ENCODE data around the gene PTGER4. TPM values are rescaled to one million over a fixed set of nuclear protein-coding genes. Genes with fewer than 3 reads are reported as not detected.

PTGER4 gene
- total and polyA plus RNA-seq, 4 donors: 0.60 to 6.8 (median 2.8) TPM

DNA sequence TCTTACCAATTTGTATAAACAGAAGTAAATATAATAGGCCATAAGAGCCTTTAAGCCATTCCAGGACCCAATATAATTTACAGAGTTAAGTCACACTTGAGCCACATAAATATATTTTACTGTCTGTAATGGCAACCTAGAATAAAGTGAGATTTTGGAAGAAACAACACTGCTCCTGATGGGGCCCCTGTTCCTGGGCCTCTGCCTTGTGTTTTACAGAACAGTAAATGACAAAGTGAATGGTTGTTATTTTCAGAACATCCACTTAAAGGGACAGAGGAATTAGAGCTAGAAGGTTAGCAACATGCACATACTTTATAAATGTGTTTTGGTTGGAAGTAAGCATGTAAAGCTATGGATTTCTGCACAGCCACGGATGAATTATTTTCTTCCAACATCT lies 3.6 kb downstream of the PTGER4 start:
- peak overlapping the region in 1 of 3 donors; percentile 65 for H3K4me3 ChIP-seq (ENCODE audit: low read depth in 1 of 3, low read length in 3 of 3)
- peaks cover 10 to 24% (median 18%) of the 10 kb centered on the region in 4 donors for H3K4me1 ChIP-seq (ENCODE audit: control insufficient read depth in 4 of 4, insufficient read depth in 4 of 4, low read length in 3 of 4)
- no peaks in the 10 kb centered on the region for H3K36me3 ChIP-seq (ENCODE audit: control insufficient read depth in 4 of 4, insufficient read depth in 3 of 4, low read depth in 1 of 4, low read length in 3 of 4)
- H3K27me3 ChIP-seq (ENCODE audit: control insufficient read depth in 4 of 4, insufficient read depth in 4 of 4, low read length in 3 of 4): peaks cover 0 to 5% (median 1%) of the 10 kb centered on the region in 4 donors
- TF ChIP-seq, protein P1, sequence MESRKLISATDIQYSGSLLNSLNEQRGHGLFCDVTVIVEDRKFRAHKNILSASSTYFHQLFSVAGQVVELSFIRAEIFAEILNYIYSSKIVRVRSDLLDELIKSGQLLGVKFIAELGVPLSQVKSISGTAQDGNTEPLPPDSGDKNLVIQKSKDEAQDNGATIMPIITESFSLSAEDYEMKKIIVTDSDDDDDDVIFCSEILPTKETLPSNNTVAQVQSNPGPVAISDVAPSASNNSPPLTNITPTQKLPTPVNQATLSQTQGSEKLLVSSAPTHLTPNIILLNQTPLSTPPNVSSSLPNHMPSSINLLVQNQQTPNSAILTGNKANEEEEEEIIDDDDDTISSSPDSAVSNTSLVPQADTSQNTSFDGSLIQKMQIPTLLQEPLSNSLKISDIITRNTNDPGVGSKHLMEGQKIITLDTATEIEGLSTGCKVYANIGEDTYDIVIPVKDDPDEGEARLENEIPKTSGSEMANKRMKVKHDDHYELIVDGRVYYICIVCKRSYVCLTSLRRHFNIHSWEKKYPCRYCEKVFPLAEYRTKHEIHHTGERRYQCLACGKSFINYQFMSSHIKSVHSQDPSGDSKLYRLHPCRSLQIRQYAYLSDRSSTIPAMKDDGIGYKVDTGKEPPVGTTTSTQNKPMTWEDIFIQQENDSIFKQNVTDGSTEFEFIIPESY (IDR thresholded peaks at IDR 0.05): no peak
- TF ChIP-seq, protein P2, sequence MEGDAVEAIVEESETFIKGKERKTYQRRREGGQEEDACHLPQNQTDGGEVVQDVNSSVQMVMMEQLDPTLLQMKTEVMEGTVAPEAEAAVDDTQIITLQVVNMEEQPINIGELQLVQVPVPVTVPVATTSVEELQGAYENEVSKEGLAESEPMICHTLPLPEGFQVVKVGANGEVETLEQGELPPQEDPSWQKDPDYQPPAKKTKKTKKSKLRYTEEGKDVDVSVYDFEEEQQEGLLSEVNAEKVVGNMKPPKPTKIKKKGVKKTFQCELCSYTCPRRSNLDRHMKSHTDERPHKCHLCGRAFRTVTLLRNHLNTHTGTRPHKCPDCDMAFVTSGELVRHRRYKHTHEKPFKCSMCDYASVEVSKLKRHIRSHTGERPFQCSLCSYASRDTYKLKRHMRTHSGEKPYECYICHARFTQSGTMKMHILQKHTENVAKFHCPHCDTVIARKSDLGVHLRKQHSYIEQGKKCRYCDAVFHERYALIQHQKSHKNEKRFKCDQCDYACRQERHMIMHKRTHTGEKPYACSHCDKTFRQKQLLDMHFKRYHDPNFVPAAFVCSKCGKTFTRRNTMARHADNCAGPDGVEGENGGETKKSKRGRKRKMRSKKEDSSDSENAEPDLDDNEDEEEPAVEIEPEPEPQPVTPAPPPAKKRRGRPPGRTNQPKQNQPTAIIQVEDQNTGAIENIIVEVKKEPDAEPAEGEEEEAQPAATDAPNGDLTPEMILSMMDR (IDR thresholded peaks at IDR 0.05; ENCODE audit: low read depth, low read length, missing input control): no peak
- TF ChIP-seq RXRA (IDR thresholded peaks at IDR 0.05) (no peak), EGR1 (IDR thresholded peaks at IDR 0.05; ENCODE audit: low read depth in 2 of 2) (no peak), FOXA1 (IDR thresholded peaks at IDR 0.05) (no peak), RAD21 (IDR thresholded peaks at IDR 0.05) (no peak), GABPA (IDR thresholded peaks at IDR 0.05 in 1 of 2, conservative IDR thresholded peaks at IDR 0.05 in 1 of 2) (no peak), FOXA2 (IDR thresholded peaks at IDR 0.05) (no peak), HNF4A (conservative IDR thresholded peaks at IDR 0.05) (no peak), TAF1 (conservative IDR thresholded peaks at IDR 0.05) (no peak), SP1 (IDR thresholded peaks at IDR 0.05) (no peak), YY1 (IDR thresholded peaks at IDR 0.05) (no peak), JUND (IDR thresholded peaks at IDR 0.05) (no peak), HNF4G (IDR thresholded peaks at IDR 0.05) (no peak), NR2F2 (IDR thresholded peaks at IDR 0.05) (no peak)
- TF ChIP-seq, protein P3, sequence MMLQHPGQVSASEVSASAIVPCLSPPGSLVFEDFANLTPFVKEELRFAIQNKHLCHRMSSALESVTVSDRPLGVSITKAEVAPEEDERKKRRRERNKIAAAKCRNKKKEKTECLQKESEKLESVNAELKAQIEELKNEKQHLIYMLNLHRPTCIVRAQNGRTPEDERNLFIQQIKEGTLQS (IDR thresholded peaks at IDR 0.05): no peak
- TF ChIP-seq, protein P4, sequence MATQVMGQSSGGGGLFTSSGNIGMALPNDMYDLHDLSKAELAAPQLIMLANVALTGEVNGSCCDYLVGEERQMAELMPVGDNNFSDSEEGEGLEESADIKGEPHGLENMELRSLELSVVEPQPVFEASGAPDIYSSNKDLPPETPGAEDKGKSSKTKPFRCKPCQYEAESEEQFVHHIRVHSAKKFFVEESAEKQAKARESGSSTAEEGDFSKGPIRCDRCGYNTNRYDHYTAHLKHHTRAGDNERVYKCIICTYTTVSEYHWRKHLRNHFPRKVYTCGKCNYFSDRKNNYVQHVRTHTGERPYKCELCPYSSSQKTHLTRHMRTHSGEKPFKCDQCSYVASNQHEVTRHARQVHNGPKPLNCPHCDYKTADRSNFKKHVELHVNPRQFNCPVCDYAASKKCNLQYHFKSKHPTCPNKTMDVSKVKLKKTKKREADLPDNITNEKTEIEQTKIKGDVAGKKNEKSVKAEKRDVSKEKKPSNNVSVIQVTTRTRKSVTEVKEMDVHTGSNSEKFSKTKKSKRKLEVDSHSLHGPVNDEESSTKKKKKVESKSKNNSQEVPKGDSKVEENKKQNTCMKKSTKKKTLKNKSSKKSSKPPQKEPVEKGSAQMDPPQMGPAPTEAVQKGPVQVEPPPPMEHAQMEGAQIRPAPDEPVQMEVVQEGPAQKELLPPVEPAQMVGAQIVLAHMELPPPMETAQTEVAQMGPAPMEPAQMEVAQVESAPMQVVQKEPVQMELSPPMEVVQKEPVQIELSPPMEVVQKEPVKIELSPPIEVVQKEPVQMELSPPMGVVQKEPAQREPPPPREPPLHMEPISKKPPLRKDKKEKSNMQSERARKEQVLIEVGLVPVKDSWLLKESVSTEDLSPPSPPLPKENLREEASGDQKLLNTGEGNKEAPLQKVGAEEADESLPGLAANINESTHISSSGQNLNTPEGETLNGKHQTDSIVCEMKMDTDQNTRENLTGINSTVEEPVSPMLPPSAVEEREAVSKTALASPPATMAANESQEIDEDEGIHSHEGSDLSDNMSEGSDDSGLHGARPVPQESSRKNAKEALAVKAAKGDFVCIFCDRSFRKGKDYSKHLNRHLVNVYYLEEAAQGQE (IDR thresholded peaks at IDR 0.05): no peak
- TF ChIP-seq, protein P5, sequence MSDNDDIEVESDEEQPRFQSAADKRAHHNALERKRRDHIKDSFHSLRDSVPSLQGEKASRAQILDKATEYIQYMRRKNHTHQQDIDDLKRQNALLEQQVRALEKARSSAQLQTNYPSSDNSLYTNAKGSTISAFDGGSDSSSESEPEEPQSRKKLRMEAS (IDR thresholded peaks at IDR 0.05): no peak
- H3K27ac ChIP-seq (ENCODE audit: low read depth in 1 of 2, low read length in 2 of 2): no peak overlapping the region
- WGBS: 49% methylated on average over 1 of the region's 1 CpG
- H3K9ac ChIP-seq (ENCODE audit: low read depth in 1 of 2, low read length in 2 of 2): peak overlapping the region in 1 of 2 donors; percentile 3
- peaks cover 0 to 4% (median under 1%) of the 10 kb centered on the region in 4 donors for H3K9me3 ChIP-seq (ENCODE audit: control insufficient read depth in 4 of 4, low read length in 3 of 4)
- DNase-seq (ENCODE audit: low spot score): no peak
